SK-N-SH treated with all-trans-retinoic acid at 6 μM for 48 hours (cell line): ENCODE results near the gene NBEA.

Experiments
- ATAC-seq: fragments of 200-7000 bp; cut with Tn5 transposase; 3 replicates; pipeline ENCODE4 v1.9.1; 2020; ENCODE audit warnings: mild to moderate bottlenecking, moderate library complexity
- ARNTL ChIP-seq: fragments of 450-650 bp; formaldehyde crosslinking; IDR thresholded peaks from 2 replicates; pipeline ENCODE4 v1.5.0; 2020; ENCODE audit warnings: low read depth, mild to moderate bottlenecking, moderate library complexity, borderline replicate concordance
- BACH2 ChIP-seq: fragments of 250-450 bp; sonication (Bioruptor Pico); IDR thresholded peaks from 2 replicates; pipeline ENCODE4 v1.9.0; 2021; ENCODE audit warnings: mild to moderate bottlenecking, borderline replicate concordance
- CREB5 ChIP-seq: fragments of 250-450 bp; sonication (Bioruptor Pico); IDR thresholded peaks from 2 replicates; pipeline ENCODE4 v1.5.1; 2020; ENCODE audit warnings: low read depth, mild to moderate bottlenecking, moderate library complexity
- CSDC2 ChIP-seq: fragments of 250-450 bp; sonication (Bioruptor Pico); IDR thresholded peaks from 2 replicates; pipeline ENCODE4 v1.5.0; 2020; ENCODE audit warnings: mild to moderate bottlenecking, moderate library complexity
- CSRNP3 ChIP-seq: fragments of 250-450 bp; sonication (Bioruptor Pico); IDR thresholded peaks from 2 replicates; pipeline ENCODE4 v1.5.1; 2021; ENCODE audit warnings: mild to moderate bottlenecking, moderate library complexity
- ESRRG ChIP-seq: fragments of 250-450 bp; sonication (Bioruptor Pico); IDR thresholded peaks from 2 replicates; pipeline ENCODE4 v1.6.1; 2021; ENCODE audit warnings: mild to moderate bottlenecking
- GLIS3 ChIP-seq: fragments of 250-450 bp; sonication (Bioruptor Pico); IDR thresholded peaks from 2 replicates; pipeline ENCODE4 v1.5.0; 2020; ENCODE audit warnings: mild to moderate bottlenecking, moderate library complexity
- ISL1 ChIP-seq: fragments of 250-450 bp; sonication (Bioruptor Pico); IDR thresholded peaks from 2 replicates; pipeline ENCODE4 v2.1.2; 2022; ENCODE audit warnings: mild to moderate bottlenecking, moderate library complexity
- OSR1 ChIP-seq: fragments of 250-450 bp; sonication (Bioruptor Pico); IDR thresholded peaks from 2 replicates; pipeline ENCODE4 v1.8.0; 2022; ENCODE audit warnings: moderate library complexity, mild to moderate bottlenecking, inconsistent platforms
- PATZ1 ChIP-seq: fragments of 250-450 bp; sonication (Bioruptor Pico); IDR thresholded peaks from 2 replicates; pipeline ENCODE4 v1.8.0; 2020; ENCODE audit warnings: mild to moderate bottlenecking, moderate library complexity, borderline replicate concordance
- POU6F1 ChIP-seq: fragments of 250-450 bp; sonication (Bioruptor Pico); IDR thresholded peaks from 2 replicates; pipeline ENCODE4 v1.8.0; 2021; ENCODE audit warnings: low read depth, mild to moderate bottlenecking, moderate library complexity, borderline replicate concordance
- PPARA ChIP-seq: fragments of 250-450 bp; sonication (Bioruptor Pico); IDR thresholded peaks from 2 replicates; pipeline ENCODE4 v1.5.0; 2020; ENCODE audit warnings: mild to moderate bottlenecking, borderline replicate concordance
- RARB ChIP-seq: fragments of 250-450 bp; sonication (Bioruptor Pico); IDR thresholded peaks from 2 replicates; pipeline ENCODE4 v1.8.0; 2021; ENCODE audit warnings: mild to moderate bottlenecking, moderate library complexity
- SNAI2 ChIP-seq: fragments of 250-450 bp; sonication (Bioruptor Pico); IDR thresholded peaks from 2 replicates; pipeline ENCODE4 v1.5.0; 2020; ENCODE audit warnings: mild to moderate bottlenecking, moderate library complexity
- TCF4 ChIP-seq: fragments of 250-450 bp; sonication (Bioruptor Pico); IDR thresholded peaks from 2 replicates; pipeline ENCODE4 v1.8.0; 2021; ENCODE audit warnings: mild to moderate bottlenecking, moderate library complexity, borderline replicate concordance
- TOX ChIP-seq: fragments of 250-450 bp; sonication (Bioruptor Pico); IDR thresholded peaks from 2 replicates; pipeline ENCODE4 v1.8.0; 2021; ENCODE audit warnings: mild to moderate bottlenecking, moderate library complexity, borderline replicate concordance
- TSHZ2 ChIP-seq: fragments of 250-450 bp; sonication (Bioruptor Pico); IDR thresholded peaks from 2 replicates; pipeline ENCODE4 v1.5.0; 2020; ENCODE audit warnings: mild to moderate bottlenecking, moderate library complexity
- ZC3H10 ChIP-seq: fragments of 250-450 bp; sonication (Bioruptor Pico); IDR thresholded peaks from 2 replicates; pipeline ENCODE4 v1.5.1; 2021; ENCODE audit warnings: mild to moderate bottlenecking, moderate library complexity
- ZFP3 ChIP-seq: fragments of 250-450 bp; sonication (Bioruptor Pico); IDR thresholded peaks from 2 replicates; pipeline ENCODE4 v1.5.0; 2020; ENCODE audit warnings: mild to moderate bottlenecking, moderate library complexity
- ZFP30 ChIP-seq: fragments of 450-650 bp; formaldehyde crosslinking; IDR thresholded peaks from 2 replicates; pipeline ENCODE4 v1.5.0; 2022; ENCODE audit warnings: mild to moderate bottlenecking, moderate library complexity
- ZNF565 ChIP-seq: fragments of 450-650 bp; formaldehyde crosslinking; conservative IDR thresholded peaks from 2 replicates; pipeline ENCODE4 v1.5.0; 2020; ENCODE audit warnings: low read depth, mild to moderate bottlenecking, moderate library complexity
- ZNF70 ChIP-seq: fragments of 450-650 bp; formaldehyde crosslinking; IDR thresholded peaks from 2 replicates; pipeline ENCODE4 v1.5.0; 2020; ENCODE audit warnings: mild to moderate bottlenecking, moderate library complexity
- ZNF8 ChIP-seq: fragments of 450-650 bp; formaldehyde crosslinking; IDR thresholded peaks from 2 replicates; pipeline ENCODE4 v1.5.0; 2020; ENCODE audit warnings: mild to moderate bottlenecking, moderate library complexity

NBEA gene

GRCh38 chr13:35388441-35389355, 446.6 kb downstream of the NBEA start:
- peak; percentile 66 for ATAC-seq
- peak; percentile 14 for TF ChIP-seq ISL1
- TF ChIP-seq OSR1 (CRISPR knock-in tag) = no peak

- peak; percentile 44; the same call in 2 of the 3 replicates for ATAC-seq
- TF ChIP-seq RARB (CRISPR knock-in tag) = no peak
- no peak for TF ChIP-seq ZC3H10
- no peak for TF ChIP-seq ZFP30 (CRISPR knock-in tag)
- TF ChIP-seq SNAI2 = no peak
- no peak for TF ChIP-seq ZNF565 (CRISPR knock-in tag)
- TF ChIP-seq ZNF70 (CRISPR knock-in tag) = peak; percentile 70; the same call in 1 of the 2 replicates
- TF ChIP-seq PATZ1 (CRISPR knock-in tag) = peak; percentile 82
- TF ChIP-seq PPARA = no peak
- TF ChIP-seq ESRRG (CRISPR knock-in tag) = peak; percentile 88; the same call in 1 of the 2 replicates
- TF ChIP-seq TCF4 (CRISPR knock-in tag) = peak; percentile 96
- no peak for TF ChIP-seq CSDC2 (CRISPR knock-in tag)
- TF ChIP-seq ZNF8 = 0 out of 2 replicates have a peak, but pooled peaks have one; percentile 13
- TF ChIP-seq CSRNP3 (CRISPR knock-in tag) = peak; percentile 89; the same call in 1 of the 2 replicates
- peak; percentile 62; the same call in 1 of the 2 replicates for TF ChIP-seq CREB5 (CRISPR knock-in tag)
- TF ChIP-seq TOX (CRISPR knock-in tag) = peak; percentile 14; the same call in 1 of the 2 replicates
- TF ChIP-seq ISL1 = peak; percentile 98
- TF ChIP-seq ZFP3 = no peak
- no peak for TF ChIP-seq OSR1 (CRISPR knock-in tag)
- no peak for TF ChIP-seq GLIS3 (CRISPR knock-in tag)
- no peak for TF ChIP-seq BACH2 (CRISPR knock-in tag)
- no peak for TF ChIP-seq ARNTL (CRISPR knock-in tag)
- peak; percentile 83 for TF ChIP-seq TSHZ2 (CRISPR knock-in tag)
- TF ChIP-seq POU6F1 (CRISPR knock-in tag) = no peak
These were observed 447.5 kb downstream of the NBEA start for GRCh38 chr13:35389535-35389934.
